DOHH2 (cell line): ENCODE measurements around the gene CEBPE.

Source experiments
- EZH2phosphoT487 ChIP-seq: fragments of 200-600 bp; sonication (generic); IDR thresholded peaks from 2 replicates; pipeline ENCODE4 v1.6.1; 2017; ENCODE audit warnings: borderline replicate concordance, mild to moderate bottlenecking, antibody characterized with exemption, low read length, moderate library complexity, mixed read lengths
- TF ChIP-seq, protein P1 (sequence below): fragments of 200-600 bp; sonication (generic); IDR thresholded peaks from one replicate; pipeline ENCODE4 v1.5.1; 2014; ENCODE audit warnings: antibody characterized with exemption, mild to moderate bottlenecking, low read depth, low read length; ENCODE audit not compliant: poor library complexity, severe bottlenecking

DNA sequence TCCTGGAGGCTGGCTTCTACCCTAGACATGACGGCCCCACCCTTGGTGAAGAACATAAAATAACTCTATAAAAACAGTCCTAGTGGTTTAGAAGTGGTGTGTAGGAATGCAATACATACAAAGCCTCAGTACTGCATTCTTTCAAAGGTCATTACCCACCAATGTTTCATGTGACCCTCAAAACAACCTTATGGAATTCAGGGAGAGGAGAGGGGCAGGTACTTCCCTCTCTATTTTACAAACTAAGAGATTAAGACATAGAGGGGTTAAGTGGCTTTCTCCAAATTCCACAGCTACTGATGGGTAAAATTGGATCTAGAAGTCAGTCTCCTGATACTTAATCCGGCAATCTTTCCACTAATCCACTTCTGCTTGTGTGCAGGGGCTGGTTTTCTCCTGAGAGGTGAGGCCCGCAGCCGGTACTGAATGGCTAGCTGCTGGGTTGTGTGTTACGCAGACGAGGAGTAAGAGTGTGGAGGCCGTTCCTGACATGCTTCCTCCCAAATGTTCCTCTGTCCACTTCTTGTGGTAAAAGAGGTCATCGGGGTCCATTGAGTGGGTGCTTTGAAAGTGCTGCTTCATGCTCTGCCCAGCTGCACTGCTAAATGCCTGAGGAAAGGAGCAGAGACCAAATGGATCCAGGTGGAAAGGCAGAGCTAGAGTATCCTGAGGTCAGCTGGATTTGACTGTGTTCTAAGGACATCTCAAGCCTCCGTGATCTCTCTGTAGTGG, 48.2 kb upstream of the CEBPE start:
- TF ChIP-seq, protein P1, sequence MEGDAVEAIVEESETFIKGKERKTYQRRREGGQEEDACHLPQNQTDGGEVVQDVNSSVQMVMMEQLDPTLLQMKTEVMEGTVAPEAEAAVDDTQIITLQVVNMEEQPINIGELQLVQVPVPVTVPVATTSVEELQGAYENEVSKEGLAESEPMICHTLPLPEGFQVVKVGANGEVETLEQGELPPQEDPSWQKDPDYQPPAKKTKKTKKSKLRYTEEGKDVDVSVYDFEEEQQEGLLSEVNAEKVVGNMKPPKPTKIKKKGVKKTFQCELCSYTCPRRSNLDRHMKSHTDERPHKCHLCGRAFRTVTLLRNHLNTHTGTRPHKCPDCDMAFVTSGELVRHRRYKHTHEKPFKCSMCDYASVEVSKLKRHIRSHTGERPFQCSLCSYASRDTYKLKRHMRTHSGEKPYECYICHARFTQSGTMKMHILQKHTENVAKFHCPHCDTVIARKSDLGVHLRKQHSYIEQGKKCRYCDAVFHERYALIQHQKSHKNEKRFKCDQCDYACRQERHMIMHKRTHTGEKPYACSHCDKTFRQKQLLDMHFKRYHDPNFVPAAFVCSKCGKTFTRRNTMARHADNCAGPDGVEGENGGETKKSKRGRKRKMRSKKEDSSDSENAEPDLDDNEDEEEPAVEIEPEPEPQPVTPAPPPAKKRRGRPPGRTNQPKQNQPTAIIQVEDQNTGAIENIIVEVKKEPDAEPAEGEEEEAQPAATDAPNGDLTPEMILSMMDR = no peak
- TF ChIP-seq EZH2phosphoT487 = no peak
